GM06990 (cell line): ENCODE measurements around the gene MCEMP1.

Source experiments
- DNase-seq: peaks from one replicate; pipeline ENCODE4 v3.0.0-alpha.2; 2011; ENCODE audit not compliant: insufficient read length; ENCODE audit errors: extremely low read depth
- H3K27me3 ChIP-seq: replicated peaks from 2 replicates; pipeline ENCODE4 v1.6.0; 2011; ENCODE audit warnings: low read length; ENCODE audit not compliant: control insufficient read depth, insufficient read depth
- H3K36me3 ChIP-seq: 2 replicates; pipeline ENCODE4 v1.5.1; 2011; ENCODE audit warnings: low read length; ENCODE audit not compliant: control insufficient read depth, insufficient read depth
- H3K4me3 ChIP-seq: replicated peaks from 2 replicates; pipeline ENCODE4 v1.5.1; 2011; ENCODE audit warnings: low read depth, mild to moderate bottlenecking, control low read depth, low read length
- CTCF ChIP-seq: IDR thresholded peaks from 2 replicates; pipeline ENCODE4 v1.5.1; 2011; ENCODE audit warnings: low read length, control low read depth, mild to moderate bottlenecking, inconsistent platforms; ENCODE audit not compliant: insufficient read depth, poor library complexity, severe bottlenecking

The MCEMP1 gene

GRCh38 chr19:7637374-7638256 is 39.3 kb upstream of the MCEMP1 start:
- TF ChIP-seq CTCF, result no peak

GRCh38 chr19:7638802-7639465 is 38.0 kb upstream of the MCEMP1 start:
- peaks cover 12% of the 10 kb centered on the region for H3K36me3 ChIP-seq
- no peaks in the 10 kb centered on the region for H3K27me3 ChIP-seq
- no peak for DNase-seq
- H3K4me3 ChIP-seq, result no peak overlapping the region
- no peak for TF ChIP-seq CTCF

More at GRCh38 chr19:7637374-7638256, 39.3 kb upstream of the MCEMP1 start:
- peaks cover 11% of the 10 kb centered on the region for H3K36me3 ChIP-seq
- H3K27me3 ChIP-seq, result no peaks in the 10 kb centered on the region
- peak overlapping the region; percentile 90 for H3K4me3 ChIP-seq
- peak; percentile 55 for DNase-seq

GRCh38 chr19:7639863-7640348 is 37.0 kb upstream of the MCEMP1 start:
- Histone ChIP-seq H3K4me3 (no peak overlapping the region), H3K36me3 (peaks cover 14% of the 10 kb centered on the region), H3K27me3 (no peaks in the 10 kb centered on the region)
- TF ChIP-seq CTCF, result no peak
- no peak for DNase-seq

GRCh38 chr19:7640803-7641202 is 36.1 kb upstream of the MCEMP1 start:
- no peak for DNase-seq
- Histone ChIP-seq H3K27me3 (no peaks in the 10 kb centered on the region), H3K36me3 (peaks cover 17% of the 10 kb centered on the region), H3K4me3 (no peak overlapping the region)
- no peak for TF ChIP-seq CTCF

- Histone ChIP-seq H3K4me3 (no peak overlapping the region), H3K27me3 (no peaks in the 10 kb centered on the region), H3K36me3 (peaks cover 20% of the 10 kb centered on the region)
- no peak for DNase-seq
- TF ChIP-seq CTCF, result no peak
Measured at GRCh38 chr19:7641290-7642276, 35.3 kb upstream of the MCEMP1 start.
